Measurements from ENCODE around the gene RNF8. TPM values are rescaled to one million over a fixed set of nuclear protein-coding genes. Genes with fewer than 3 reads are reported as not detected.
"Not testable (repeated sequence)": the region's sequence is repeated elsewhere in the genome, so short reads cannot be mapped to it uniquely, and the experiment has no call there.

The RNF8 gene
- total RNA-seq, 2 experiments from 2014 or later, result 23.1 to 25.2 TPM

GRCh38 chr6:37330345-37330744, 23.4 kb upstream of the RNF8 start:
- H3K27me3 Mint-ChIP-seq, POLR2A ChIA-PET, H3K9me3 Mint-ChIP-seq, H3K27ac Mint-ChIP-seq, DNase-seq, CTCF ChIA-PET, H3K4me1 Mint-ChIP-seq, H3K4me3 Mint-ChIP-seq: not testable (repeated sequence)
- peaks cover 27% of the 10 kb centered on the region for H3K36me3 Mint-ChIP-seq (ENCODE audit: low read depth)

DNA sequence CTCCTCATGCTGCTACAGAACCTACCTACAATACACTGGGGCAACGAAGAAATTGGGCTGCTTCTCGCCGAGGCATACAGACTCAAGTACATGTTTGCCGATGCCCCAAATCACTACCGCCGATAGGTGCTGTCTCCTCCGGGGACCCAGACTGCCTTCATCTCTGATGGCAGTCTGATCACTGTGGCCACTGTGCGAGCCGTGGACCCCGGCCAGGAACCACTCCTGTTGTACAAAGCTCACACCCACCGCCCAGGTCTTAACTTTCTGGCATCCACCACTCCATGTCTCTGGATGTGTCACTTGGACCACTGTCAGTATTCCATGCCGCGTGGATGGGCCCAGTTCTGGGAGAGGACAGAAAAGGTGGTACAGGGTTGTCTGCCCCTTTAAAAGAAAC, 22.7 kb upstream of the RNF8 start:
- POLR2A ChIA-PET, result no interaction called here
- peaks cover 25% of the 10 kb centered on the region for H3K36me3 Mint-ChIP-seq (ENCODE audit: low read depth)
- no peaks in the 10 kb centered on the region for H3K9me3 Mint-ChIP-seq
- peaks cover 2% of the 10 kb centered on the region for H3K4me1 Mint-ChIP-seq
- no peaks in the 10 kb centered on the region for H3K27me3 Mint-ChIP-seq
- no peak for DNase-seq
- no peak overlapping the region for H3K27ac Mint-ChIP-seq
- no peak overlapping the region for H3K4me3 Mint-ChIP-seq
- CTCF ChIA-PET, result no interaction called here

GRCh38 chr6:37332894-37333293, 20.9 kb upstream of the RNF8 start:
- DNase-seq, result no peak
- Mint-ChIP-seq H3K36me3 (ENCODE audit: low read depth) (peaks cover 19% of the 10 kb centered on the region), H3K27me3 (no peaks in the 10 kb centered on the region), H3K27ac (no peak overlapping the region), H3K9me3 (no peaks in the 10 kb centered on the region), H3K4me3 (no peak overlapping the region), H3K4me1 (peaks cover 2% of the 10 kb centered on the region)
- ChIA-PET POLR2A (no interaction called here), CTCF (no interaction called here)

GRCh38 chr6:37334047-37334446, 19.7 kb upstream of the RNF8 start:
- H3K4me3 Mint-ChIP-seq, result no peak overlapping the region
- H3K27me3 Mint-ChIP-seq, result no peaks in the 10 kb centered on the region
- POLR2A ChIA-PET, result interaction anchor here (0.6 kb wide), 1 partner anchor 120 kb away, joined by 3 read pairs; no protein-coding TSS in a partner anchor
- H3K9me3 Mint-ChIP-seq, result no peaks in the 10 kb centered on the region
- no peak overlapping the region for H3K27ac Mint-ChIP-seq
- DNase-seq, result no peak
- CTCF ChIA-PET, result interaction anchor here (0.7 kb wide), 1 partner anchor 15 kb away, joined by 3 read pairs; no protein-coding TSS in a partner anchor
- peaks cover 2% of the 10 kb centered on the region for H3K4me1 Mint-ChIP-seq
- peaks cover 19% of the 10 kb centered on the region for H3K36me3 Mint-ChIP-seq (ENCODE audit: low read depth)

DNA sequence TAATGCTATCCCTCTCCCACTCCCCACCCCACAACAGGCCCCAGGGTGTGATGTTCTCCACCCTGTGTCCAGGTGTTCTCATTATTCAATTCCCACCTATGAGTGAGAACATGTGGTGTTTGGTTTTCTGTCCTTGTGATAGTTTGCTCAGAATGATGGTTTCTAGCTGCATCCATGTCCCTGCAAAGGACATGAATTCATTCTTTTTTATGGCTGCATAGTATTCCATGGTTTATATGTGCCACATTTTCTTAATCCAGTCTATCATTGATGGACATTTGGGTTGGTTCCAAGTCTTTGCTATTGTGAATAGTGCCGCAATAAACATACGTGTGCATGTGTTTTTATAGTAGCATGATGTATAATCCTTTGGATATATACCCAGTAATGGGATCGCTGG, 15.5 kb upstream of the RNF8 start:
- H3K4me1 Mint-ChIP-seq, result not testable (repeated sequence)

DNA sequence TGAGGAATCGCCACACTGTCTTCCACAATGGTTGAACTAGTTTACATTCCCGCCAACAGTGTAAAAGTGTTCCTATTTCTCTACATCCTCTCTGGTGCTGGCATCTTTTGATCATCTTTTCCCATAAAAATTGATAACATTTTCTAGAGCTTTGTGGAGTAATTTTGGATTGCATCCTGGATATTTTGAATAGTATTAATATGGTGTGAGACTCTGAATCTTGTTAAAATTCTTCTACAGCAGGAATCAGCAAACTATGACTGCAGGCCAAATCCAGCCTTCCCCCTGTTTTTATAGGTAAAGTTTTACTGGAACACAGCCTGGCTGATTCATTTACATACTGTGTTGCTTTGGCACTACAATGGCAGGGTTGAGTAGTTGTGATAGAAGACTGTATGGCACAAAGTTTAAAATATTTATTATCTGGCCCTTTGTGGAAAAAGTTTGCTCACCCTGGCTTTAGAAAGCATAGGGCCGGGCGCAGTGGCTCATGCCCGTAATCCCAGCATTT, 15.0 kb upstream of the RNF8 start:
- CTCF ChIA-PET, result no interaction called here
- Mint-ChIP-seq H3K9me3 (no peaks in the 10 kb centered on the region), H3K36me3 (ENCODE audit: low read depth) (no peaks in the 10 kb centered on the region), H3K4me3 (no peak overlapping the region), H3K27me3 (peaks cover 8% of the 10 kb centered on the region), H3K27ac (no peak overlapping the region), H3K4me1 (no peaks in the 10 kb centered on the region)
- POLR2A ChIA-PET, result no interaction called here
- DNase-seq, result no peak

More for the DNA sequence above, 15.5 kb upstream of the RNF8 start:
- DNase-seq; H3K9me3 Mint-ChIP-seq; POLR2A ChIA-PET; H3K4me3 Mint-ChIP-seq; H3K36me3 Mint-ChIP-seq (ENCODE audit: low read depth); H3K27me3 Mint-ChIP-seq; H3K27ac Mint-ChIP-seq; CTCF ChIA-PET: not testable (repeated sequence)

- POLR2A ChIA-PET, result no interaction called here
- Mint-ChIP-seq H3K4me3 (no peak overlapping the region), H3K36me3 (ENCODE audit: low read depth) (no peaks in the 10 kb centered on the region), H3K27ac (no peak overlapping the region), H3K9me3 (no peaks in the 10 kb centered on the region), H3K27me3 (peaks cover 15% of the 10 kb centered on the region), H3K4me1 (no peaks in the 10 kb centered on the region)
- CTCF ChIA-PET, result no interaction called here
- DNase-seq, result no peak
These were observed 13.8 kb upstream of the RNF8 start for GRCh38 chr6:37339741-37340638.

DNA sequence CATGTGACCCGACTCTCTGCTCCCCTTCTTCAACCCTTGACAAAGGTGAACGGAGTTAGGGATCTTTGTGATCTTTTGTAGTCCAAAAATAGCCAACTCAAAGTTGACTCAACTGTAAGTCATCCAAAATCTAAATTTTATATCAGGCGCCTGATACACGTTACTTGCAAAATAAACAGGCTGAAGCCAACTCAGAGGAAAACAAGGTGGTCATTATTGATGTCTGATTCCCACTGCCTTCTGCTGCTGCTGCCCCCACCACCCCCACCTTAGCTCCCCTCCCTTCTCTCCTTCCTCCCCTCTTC, 13.2 kb upstream of the RNF8 start:
- ChIA-PET POLR2A (no interaction called here), CTCF (no interaction called here)
- H3K27ac Mint-ChIP-seq, result no peak overlapping the region

GRCh38 chr6:37343248-37343647, 10.5 kb upstream of the RNF8 start:
- POLR2A ChIA-PET, result no interaction called here
- Mint-ChIP-seq H3K9me3 (no peaks in the 10 kb centered on the region), H3K4me1 (no peaks in the 10 kb centered on the region), H3K27me3 (peaks cover 20% of the 10 kb centered on the region), H3K27ac (no peak overlapping the region), H3K4me3 (no peak overlapping the region), H3K36me3 (ENCODE audit: low read depth) (no peaks in the 10 kb centered on the region)
- CTCF ChIA-PET, result interaction anchor here (0.6 to 1.6 kb wide), 4 partner anchors 10 to 362 kb away, joined by 3 read pairs; no protein-coding TSS in a partner anchor
- no peak for DNase-seq

More for the DNA sequence above, 13.2 kb upstream of the RNF8 start:
- Mint-ChIP-seq H3K4me1 (no peaks in the 10 kb centered on the region), H3K27me3 (peaks cover 15% of the 10 kb centered on the region), H3K9me3 (no peaks in the 10 kb centered on the region), H3K36me3 (ENCODE audit: low read depth) (no peaks in the 10 kb centered on the region), H3K4me3 (no peak overlapping the region)
- no peak for DNase-seq

DNA sequence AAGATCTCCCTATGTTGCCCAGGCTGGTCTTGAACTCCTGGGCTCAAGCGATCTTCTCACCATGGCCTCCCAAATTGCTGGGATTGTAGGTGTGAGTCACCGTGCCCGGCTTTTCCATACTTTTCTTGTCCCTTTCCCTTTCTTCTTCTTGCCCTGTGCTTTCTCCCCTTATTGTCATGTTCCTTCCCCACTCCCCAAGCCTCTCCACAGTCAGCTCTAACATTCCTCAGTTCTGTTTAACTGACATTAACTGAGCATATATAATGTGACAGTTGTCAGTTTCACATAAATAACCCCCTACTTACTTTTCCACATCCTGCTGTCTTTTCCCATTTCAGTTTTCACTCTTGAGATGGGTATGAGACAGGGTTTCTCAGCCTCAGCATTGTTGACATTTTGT, 9.5 kb upstream of the RNF8 start:
- H3K4me3 Mint-ChIP-seq, result no peak overlapping the region
- H3K27me3 Mint-ChIP-seq, result peaks cover 20% of the 10 kb centered on the region
- no peaks in the 10 kb centered on the region for H3K9me3 Mint-ChIP-seq
- CTCF ChIA-PET, result interaction anchor here (1.6 kb wide), 1 partner anchor 8 kb away, joined by 3 read pairs; no protein-coding TSS in a partner anchor
- H3K36me3 Mint-ChIP-seq (ENCODE audit: low read depth), result no peaks in the 10 kb centered on the region
- H3K27ac Mint-ChIP-seq, result no peak overlapping the region
- H3K4me1 Mint-ChIP-seq, result no peaks in the 10 kb centered on the region
- no peak for DNase-seq
- POLR2A ChIA-PET, result no interaction called here

GRCh38 chr6:37345804-37346203, 8.0 kb upstream of the RNF8 start:
- not testable (repeated sequence) for H3K4me1 Mint-ChIP-seq; H3K36me3 Mint-ChIP-seq (ENCODE audit: low read depth)

DNA sequence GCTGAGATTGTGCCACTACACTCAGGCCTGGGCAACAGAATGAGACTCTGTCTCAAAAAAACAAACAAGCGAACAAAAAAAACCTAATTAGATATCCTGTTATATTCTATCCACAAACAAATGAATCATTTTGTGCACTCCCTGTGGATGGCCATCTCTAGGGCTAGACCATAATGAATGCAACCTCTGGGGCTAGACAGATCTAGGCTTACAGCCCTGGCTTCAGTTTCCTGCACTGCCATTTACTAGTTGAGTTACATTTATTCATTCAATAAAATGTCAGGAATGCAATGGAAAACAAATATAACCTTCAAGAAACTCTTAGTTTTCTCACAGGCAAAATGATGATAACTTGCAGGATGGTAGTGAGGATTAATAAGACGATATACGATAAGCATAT, 6.6 kb upstream of the RNF8 start:
- H3K36me3 Mint-ChIP-seq (ENCODE audit: low read depth), result no peaks in the 10 kb centered on the region

More at GRCh38 chr6:37345804-37346203, 8.0 kb upstream of the RNF8 start:
- H3K4me3 Mint-ChIP-seq, H3K9me3 Mint-ChIP-seq, CTCF ChIA-PET, POLR2A ChIA-PET, H3K27ac Mint-ChIP-seq, DNase-seq: not testable (repeated sequence)
- peaks cover 20% of the 10 kb centered on the region for H3K27me3 Mint-ChIP-seq

GRCh38 chr6:37347670-37348111, 6.1 kb upstream of the RNF8 start:
- POLR2A ChIA-PET, result interaction anchor here (0.6 kb wide), 1 partner anchor 85 kb away, joined by 3 read pairs; no protein-coding TSS in a partner anchor
- no peak for DNase-seq
- CTCF ChIA-PET, result no interaction called here
- H3K36me3 Mint-ChIP-seq (ENCODE audit: low read depth), result no peaks in the 10 kb centered on the region
- H3K4me1 Mint-ChIP-seq, result peaks cover 3% of the 10 kb centered on the region
- H3K27ac Mint-ChIP-seq, result no peak overlapping the region
- peaks cover 20% of the 10 kb centered on the region for H3K27me3 Mint-ChIP-seq
- H3K4me3 Mint-ChIP-seq, result no peak overlapping the region
- no peaks in the 10 kb centered on the region for H3K9me3 Mint-ChIP-seq

More for the DNA sequence above, 6.6 kb upstream of the RNF8 start:
- no peak for DNase-seq
- Mint-ChIP-seq H3K27ac (no peak overlapping the region), H3K27me3 (peaks cover 20% of the 10 kb centered on the region), H3K9me3 (no peaks in the 10 kb centered on the region), H3K4me3 (no peak overlapping the region), H3K4me1 (no peaks in the 10 kb centered on the region)
- ChIA-PET CTCF (no interaction called here), POLR2A (interaction anchor here (0.6 kb wide), 1 partner anchor 85 kb away, joined by 3 read pairs; no protein-coding TSS in a partner anchor)

Measured in activated CD4-positive, alpha-beta T cell treated with anti-CD3 and anti-CD28 coated beads, Interleukin-2, amount 10 ng/mL, durations not matched to agents 7 days and 5 days (primary cell).